Hepatocyte (in vitro differentiated cells): ENCODE measurements around the gene NCAPD2. TPM values are rescaled to one million over a fixed set of nuclear protein-coding genes. Genes with fewer than 3 reads are reported as not detected.

Experiments
- DNase-seq: peaks from one replicate; pipeline ENCODE4 v3.0.0-alpha.2; 2016; ENCODE audit warnings: low spot score
- H2AFZ ChIP-seq: fragments of 200-600 bp; sonication (generic); 2 replicates; pipeline ENCODE4 v1.6.0; 2016; ENCODE audit warnings: antibody characterized with exemption, mild to moderate bottlenecking
- H3K27ac ChIP-seq: fragments of 200-600 bp; sonication (generic); 2 replicates; pipeline ENCODE4 v1.5.1; 2016; ENCODE audit warnings: mild to moderate bottlenecking
- H3K27me3 ChIP-seq: fragments of 200-600 bp; sonication (generic); 2 replicates; pipeline ENCODE4 v1.6.1; 2016
- H3K36me3 ChIP-seq: fragments of 200-600 bp; sonication (generic); replicated peaks from 2 replicates; pipeline ENCODE4 v1.5.1; 2016; ENCODE audit warnings: low read depth; ENCODE audit not compliant: insufficient read depth
- H3K4me1 ChIP-seq: fragments of 200-600 bp; sonication (generic); 2 replicates; pipeline ENCODE4 v1.5.1; 2016; ENCODE audit warnings: mild to moderate bottlenecking, moderate library complexity; ENCODE audit not compliant: insufficient read depth
- H3K4me2 ChIP-seq: fragments of 200-600 bp; sonication (generic); 2 replicates; pipeline ENCODE4 v1.6.0; 2016
- H3K4me3 ChIP-seq: fragments of 200-600 bp; sonication (generic); 2 replicates; pipeline ENCODE4 v1.5.1; 2016; ENCODE audit warnings: mild to moderate bottlenecking
- H3K79me2 ChIP-seq: fragments of 200-600 bp; sonication (generic); 2 replicates; pipeline ENCODE4 v1.6.0; 2017; ENCODE audit warnings: mild to moderate bottlenecking
- H3K9me2 ChIP-seq: fragments of 200-600 bp; sonication (generic); replicated peaks from 2 replicates; pipeline ENCODE4 v1.6.0; 2017; ENCODE audit warnings: mild to moderate bottlenecking; ENCODE audit not compliant: insufficient read depth
- H3K9me3 ChIP-seq: fragments of 200-600 bp; sonication (generic); 2 replicates; pipeline ENCODE4 v1.5.1; 2016; ENCODE audit warnings: low read depth, mild to moderate bottlenecking
- H4K20me1 ChIP-seq: fragments of 200-600 bp; sonication (generic); 2 replicates; pipeline ENCODE4 v1.6.0; 2016; ENCODE audit warnings: mild to moderate bottlenecking; ENCODE audit not compliant: insufficient read depth, poor library complexity, severe bottlenecking
- EZH2 ChIP-seq: fragments of 200-600 bp; sonication (generic); IDR thresholded peaks from 2 replicates; pipeline ENCODE4 v1.6.1; 2016; ENCODE audit warnings: antibody characterized with exemption, mild to moderate bottlenecking, borderline replicate concordance
- EZH2phosphoT487 ChIP-seq: fragments of 200-600 bp; sonication (generic); IDR thresholded peaks from one replicate; pipeline ENCODE4 v1.6.1; 2018; ENCODE audit warnings: antibody characterized with exemption, mild to moderate bottlenecking, low read depth, moderate library complexity; ENCODE audit not compliant: unreplicated experiment, severe bottlenecking
- WGBS: methylation state at CpG from one replicate; pipeline ENCODE4 v1.1.6; 2016; ENCODE audit warnings: low lambda C conversion rate; ENCODE audit errors: missing lambda C conversion rate; 5-methylcytosine and 5-hydroxymethylcytosine counted together
- polyA plus RNA-seq: library from polyadenylated mRNA; unstranded; fragments of >200 nt; fragmentation: Nextera tagmentation; extraction: Ambion mirVana; gene quantifications from 2 replicates; pipeline ENCODE4 v1.2.1, GENCODE V29; 2016
- total RNA-seq: library from RNA; depleted of rRNA; stranded (reverse); fragments of >200 nt; gene quantifications from 2 replicates; pipeline ENCODE4 v1.2.3, GENCODE V29; 2014
- TF ChIP-seq, protein P1 (sequence below): fragments of 200-600 bp; sonication (generic); IDR thresholded peaks from 2 replicates; pipeline ENCODE4 v1.5.1; 2016; ENCODE audit warnings: antibody characterized with exemption, mild to moderate bottlenecking; ENCODE audit not compliant: poor library complexity

Gene NCAPD2
- total and polyA plus RNA-seq, 2 experiments from 2014 or later = 13.7 to 26.7 TPM

GRCh38 chr12:6539707-6540134 lies 45.8 kb downstream of the NCAPD2 start:
- H3K9me3 ChIP-seq = no peaks in the 10 kb centered on the region
- no peaks in the 10 kb centered on the region for H3K27me3 ChIP-seq
- H3K9me2 ChIP-seq = no peaks in the 10 kb centered on the region
- H3K4me1 ChIP-seq = peaks cover 37% of the 10 kb centered on the region
- H2AFZ ChIP-seq = no peak overlapping the region
- H3K27ac ChIP-seq = peak overlapping the region; percentile 95
- DNase-seq = no peak
- no peak for TF ChIP-seq EZH2
- TF ChIP-seq EZH2phosphoT487 = no peak
- TF ChIP-seq, protein P1, sequence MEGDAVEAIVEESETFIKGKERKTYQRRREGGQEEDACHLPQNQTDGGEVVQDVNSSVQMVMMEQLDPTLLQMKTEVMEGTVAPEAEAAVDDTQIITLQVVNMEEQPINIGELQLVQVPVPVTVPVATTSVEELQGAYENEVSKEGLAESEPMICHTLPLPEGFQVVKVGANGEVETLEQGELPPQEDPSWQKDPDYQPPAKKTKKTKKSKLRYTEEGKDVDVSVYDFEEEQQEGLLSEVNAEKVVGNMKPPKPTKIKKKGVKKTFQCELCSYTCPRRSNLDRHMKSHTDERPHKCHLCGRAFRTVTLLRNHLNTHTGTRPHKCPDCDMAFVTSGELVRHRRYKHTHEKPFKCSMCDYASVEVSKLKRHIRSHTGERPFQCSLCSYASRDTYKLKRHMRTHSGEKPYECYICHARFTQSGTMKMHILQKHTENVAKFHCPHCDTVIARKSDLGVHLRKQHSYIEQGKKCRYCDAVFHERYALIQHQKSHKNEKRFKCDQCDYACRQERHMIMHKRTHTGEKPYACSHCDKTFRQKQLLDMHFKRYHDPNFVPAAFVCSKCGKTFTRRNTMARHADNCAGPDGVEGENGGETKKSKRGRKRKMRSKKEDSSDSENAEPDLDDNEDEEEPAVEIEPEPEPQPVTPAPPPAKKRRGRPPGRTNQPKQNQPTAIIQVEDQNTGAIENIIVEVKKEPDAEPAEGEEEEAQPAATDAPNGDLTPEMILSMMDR = no peak
- no peaks in the 10 kb centered on the region for H3K36me3 ChIP-seq
- H4K20me1 ChIP-seq = peaks cover 37% of the 10 kb centered on the region
- H3K79me2 ChIP-seq = peaks cover 25% of the 10 kb centered on the region
- no peak overlapping the region for H3K4me3 ChIP-seq
- H3K4me2 ChIP-seq = peak overlapping the region; percentile 68
- 78% methylated on average over 14 of the region's 14 CpGs for WGBS

DNA sequence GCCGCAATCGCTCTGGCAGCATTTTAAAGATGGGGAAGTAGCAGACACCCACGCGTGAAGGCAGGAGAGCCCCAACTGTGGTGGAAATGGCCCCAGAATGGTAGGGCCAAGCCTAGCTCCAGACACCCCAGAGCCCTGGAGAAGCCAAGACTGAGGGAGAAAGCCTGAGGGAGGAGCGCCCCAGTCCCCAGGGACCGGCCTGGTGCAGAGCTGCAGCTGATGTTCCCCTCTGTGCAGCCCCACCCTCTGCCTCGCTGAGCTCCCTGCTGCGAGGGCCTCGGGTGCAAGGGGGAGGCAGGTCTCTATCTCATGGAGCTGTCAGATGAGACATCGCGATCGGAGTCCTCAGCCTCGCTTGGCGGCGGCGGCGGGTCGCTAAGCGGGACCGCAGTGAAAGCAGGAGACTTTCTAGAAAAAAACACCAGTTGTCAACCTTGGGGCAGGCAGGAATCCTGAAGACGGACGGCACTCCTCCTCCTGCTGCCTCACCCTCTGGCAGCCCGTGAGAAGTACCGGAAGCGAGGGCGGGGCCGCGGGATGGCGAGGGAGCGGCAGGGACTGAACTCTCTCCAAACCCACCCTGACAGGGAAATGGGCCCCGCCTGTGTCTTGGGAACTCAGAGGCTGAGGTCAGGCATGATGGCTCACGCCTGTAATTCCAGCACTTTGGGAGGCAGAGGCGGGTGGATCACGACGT lies 46.4 kb downstream of the NCAPD2 start:
- H3K4me3 ChIP-seq = no peak overlapping the region
- H3K36me3 ChIP-seq = no peaks in the 10 kb centered on the region
- TF ChIP-seq EZH2phosphoT487 (no peak), EZH2 (no peak)
- TF ChIP-seq, protein P1 = no peak
- no peaks in the 10 kb centered on the region for H3K9me3 ChIP-seq
- peak overlapping the region; percentile 95 for H3K27ac ChIP-seq
- WGBS = 27% methylated on average over 35 of the region's 35 CpGs
- peaks cover 31% of the 10 kb centered on the region for H4K20me1 ChIP-seq
- peak overlapping the region; percentile 68 for H3K4me2 ChIP-seq
- H3K79me2 ChIP-seq = peaks cover 18% of the 10 kb centered on the region
- DNase-seq = peak; percentile 93
- peaks cover 37% of the 10 kb centered on the region for H3K4me1 ChIP-seq
- H2AFZ ChIP-seq = no peak overlapping the region
- no peaks in the 10 kb centered on the region for H3K9me2 ChIP-seq
- H3K27me3 ChIP-seq = no peaks in the 10 kb centered on the region

GRCh38 chr12:6541371-6542165 lies 47.7 kb downstream of the NCAPD2 start:
- Histone ChIP-seq H2AFZ (no peak overlapping the region), H3K4me2 (peak overlapping the region; percentile 68), H4K20me1 (peaks cover 18% of the 10 kb centered on the region), H3K27me3 (no peaks in the 10 kb centered on the region), H3K36me3 (no peaks in the 10 kb centered on the region), H3K4me3 (no peak overlapping the region), H3K4me1 (peaks cover 27% of the 10 kb centered on the region), H3K27ac (peak overlapping the region; percentile 95), H3K79me2 (peaks cover 6% of the 10 kb centered on the region), H3K9me2 (no peaks in the 10 kb centered on the region), H3K9me3 (no peaks in the 10 kb centered on the region)
- TF ChIP-seq EZH2 = no peak
- TF ChIP-seq EZH2phosphoT487 = no peak
- TF ChIP-seq, protein P1 = no peak
- WGBS = 81% methylated on average over 26 of the region's 26 CpGs
- no peak for DNase-seq
